CD4-positive, CD25-positive, alpha-beta regulatory T cell (primary cell): ENCODE data around the gene ZNF205. TPM values are rescaled to one million over a fixed set of nuclear protein-coding genes. Genes with fewer than 3 reads are reported as not detected.

Source experiments
- ATAC-seq, 2 donors: fragments of 150-1000 bp; cut with Tn5 transposase; one replicate each; pipeline ENCODE4 v1.10.0; 2021; ENCODE audit warnings: low read depth in 2 of 2, moderate number of reproducible peaks in 2 of 2, moderate library complexity in 1 of 2
- DNase-seq, 3 donors: peaks; one replicate each; pipeline versions ENCODE4 v3.0.0 to v3.0.0-alpha.2; 2012 to 2022; ENCODE audit warnings: mixed read lengths in 1 of 3
- H3K27ac ChIP-seq: one replicate; pipeline ENCODE4 v1.7.0; 2013; ENCODE audit warnings: mild to moderate bottlenecking, low read length; ENCODE audit not compliant: insufficient read depth, poor library complexity, severe bottlenecking
- H3K27me3 ChIP-seq: one replicate; pipeline ENCODE4 v1.7.0; 2013; ENCODE audit warnings: low read length; ENCODE audit not compliant: control insufficient read depth, insufficient read depth
- H3K36me3 ChIP-seq: one replicate; pipeline ENCODE4 v1.7.0; 2013; ENCODE audit warnings: mild to moderate bottlenecking, low read length, moderate library complexity; ENCODE audit not compliant: control insufficient read depth, insufficient read depth
- H3K4me1 ChIP-seq: 2 replicates; pipeline ENCODE4 v1.7.0; 2013; ENCODE audit warnings: mild to moderate bottlenecking, low read length; ENCODE audit not compliant: insufficient read depth, control insufficient read depth, poor library complexity, severe bottlenecking
- H3K4me3 ChIP-seq: one replicate; pipeline ENCODE4 v1.7.0; 2013; ENCODE audit warnings: low read depth, mild to moderate bottlenecking, low read length, moderate library complexity
- H3K9me3 ChIP-seq, 2 experiments: 1 replicate in 1 of 2; 2 replicates in 1 of 2; pipeline ENCODE4 v1.7.0; 2013; ENCODE audit warnings: low read length in 2 of 2, mild to moderate bottlenecking in 1 of 2, moderate library complexity in 1 of 2; ENCODE audit not compliant: control insufficient read depth in 2 of 2
- H3K27ac Mint-ChIP-seq, 3 donors: one replicate each; pipeline ENCODE4 v1.8.0; 2020 to 2022; ENCODE audit warnings: mild to moderate bottlenecking in 3 of 3, mixed read lengths in 3 of 3, moderate library complexity in 2 of 3
- H3K27me3 Mint-ChIP-seq: one replicate; pipeline ENCODE4 v1.8.0; 2022; ENCODE audit warnings: mild to moderate bottlenecking, mixed read lengths
- H3K36me3 Mint-ChIP-seq: one replicate; pipeline ENCODE4 v1.8.0; 2020; ENCODE audit warnings: mixed read lengths
- H3K4me1 Mint-ChIP-seq, 4 donors: one replicate each; pipeline ENCODE4 v1.8.0; 2020 to 2022; ENCODE audit warnings: mixed read lengths in 4 of 4, mild to moderate bottlenecking in 1 of 4
- H3K4me3 Mint-ChIP-seq, 4 donors: one replicate each; pipeline ENCODE4 v1.8.0; 2020 to 2022; ENCODE audit warnings: mild to moderate bottlenecking in 4 of 4, mixed read lengths in 4 of 4, moderate library complexity in 3 of 4
- H3K9me3 Mint-ChIP-seq, 7 donors: one replicate each; pipeline ENCODE4 v1.8.0; 2020 to 2022; ENCODE audit warnings: mixed read lengths in 7 of 7, mild to moderate bottlenecking in 3 of 7, moderate library complexity in 2 of 7
- polyA plus RNA-seq, 4 donors: library from polyadenylated mRNA; unstranded; fragments of 300-500 nt; fragmentation: Illumina TruSeq; gene quantifications; one replicate each; pipeline ENCODE4 v1.2.3, GENCODE V29; 2021
- total RNA-seq: library from RNA; stranded (reverse); gene quantifications from one replicate; pipeline ENCODE4 v1.2.3, GENCODE V29; 2022

Gene ZNF205
- not detected for total RNA-seq
- not detected for polyA plus RNA-seq

DNA sequence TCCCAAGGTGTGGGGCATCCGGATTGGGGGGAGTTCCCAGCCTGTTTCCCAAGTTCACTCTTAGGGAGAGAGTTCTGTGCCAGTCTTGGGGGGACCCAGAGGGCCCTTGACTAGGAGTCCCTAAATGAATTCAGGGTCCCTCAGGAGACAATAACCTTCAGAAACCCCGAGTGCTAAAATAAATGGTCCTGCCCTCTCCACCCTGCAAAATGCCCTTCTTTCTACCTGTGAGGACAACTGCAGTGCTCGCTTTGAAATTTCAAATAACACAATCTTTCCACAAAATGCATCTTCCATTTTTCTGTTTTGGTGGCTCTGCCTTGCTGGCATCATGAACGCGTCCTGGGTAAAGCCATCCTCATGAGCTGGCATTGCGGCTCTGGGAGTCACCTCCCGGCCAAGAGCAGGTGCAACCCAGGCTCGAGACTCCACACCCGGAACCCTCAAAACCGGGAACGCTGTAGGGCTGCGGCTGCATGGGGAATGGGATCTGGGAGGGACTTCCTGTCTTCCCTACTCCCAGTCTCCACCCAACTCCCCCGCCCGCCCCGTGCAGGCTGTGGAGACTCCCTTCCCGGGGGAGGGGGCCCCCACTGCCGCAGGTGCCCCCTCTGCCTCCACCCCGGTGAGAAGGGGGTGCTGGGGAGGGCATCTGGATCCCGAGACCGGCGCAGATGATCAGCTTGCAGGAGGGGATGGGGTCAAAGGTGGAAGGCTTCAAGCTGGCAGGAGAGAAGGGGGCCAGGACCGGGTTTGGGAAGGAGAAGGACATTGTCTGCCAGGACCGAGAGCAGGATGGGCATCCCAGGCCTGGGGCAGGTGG, at the start of gene ZNF205:
TSS of gene ZNF205 (plus strand) at position 529 of the 823 bp plus-strand sequence. CDS start 845 bp downstream, outside the sequence.
- H3K9me3 Mint-ChIP-seq = no peaks in the 10 kb centered on the region
- H3K27ac Mint-ChIP-seq = peak within 1 kb of the TSS in 1 of 3 donors; percentile 63
- H3K4me1 Mint-ChIP-seq = peaks cover 1 to 6% (median 3%) of the 10 kb centered on the region in 4 donors
- H3K27me3 Mint-ChIP-seq = peaks cover 10% of the 10 kb centered on the region
- Histone ChIP-seq H3K9me3 (no peaks in the 10 kb centered on the region), H3K27ac (no peak within 1 kb of the TSS), H3K27me3 (no peaks in the 10 kb centered on the region), H3K4me1 (peaks cover 3% of the 10 kb centered on the region), H3K4me3 (no peak within 1 kb of the TSS), H3K36me3 (no peaks in the 10 kb centered on the region)
- peak within 1 kb of the TSS in 2 of 4 donors; percentile 21 to 35 for H3K4me3 Mint-ChIP-seq
- peaks cover 5% of the 10 kb centered on the region for H3K36me3 Mint-ChIP-seq
- DNase-seq (no peak), ATAC-seq (no peak)

DNA sequence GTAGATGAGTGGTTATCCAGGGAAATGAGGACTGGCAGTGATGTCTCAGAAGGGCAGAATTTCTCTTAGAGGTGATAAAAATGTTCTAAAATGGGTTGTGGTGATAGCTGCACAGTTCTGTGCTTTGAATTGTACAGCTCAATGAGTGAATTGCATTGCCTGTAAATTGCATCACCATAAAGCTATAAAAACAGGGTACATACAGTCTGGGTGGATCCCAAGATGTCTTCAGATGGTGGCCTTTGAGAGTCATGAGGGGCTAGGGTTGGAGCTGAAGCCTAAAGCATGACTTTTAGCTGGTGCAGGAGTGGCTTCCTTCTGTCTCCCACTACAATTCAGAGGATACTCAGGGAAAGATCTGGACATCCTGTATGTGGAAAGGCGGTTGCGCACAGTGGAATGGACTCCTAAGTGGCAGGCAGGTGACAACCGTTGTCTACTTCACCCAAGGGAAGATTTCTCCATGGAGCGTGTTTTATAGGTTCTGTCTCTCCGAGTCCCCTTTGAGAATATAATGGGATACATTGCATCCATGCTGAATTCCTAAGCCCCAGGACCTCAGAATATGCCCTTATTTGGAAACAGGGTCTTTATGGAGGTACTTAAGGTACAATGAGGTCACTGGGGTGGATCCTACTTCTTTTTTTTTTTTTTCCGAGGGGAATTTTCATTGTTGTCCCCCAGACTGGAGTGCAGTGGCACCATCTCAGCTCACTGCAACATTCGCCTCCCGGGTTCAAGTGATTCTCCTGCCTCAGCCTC, 48.6 kb upstream of the ZNF205 start:
- Histone ChIP-seq H3K4me3 (no peak overlapping the region), H3K9me3 (no peaks in the 10 kb centered on the region), H3K36me3 (peaks cover 15% of the 10 kb centered on the region), H3K4me1 (peaks cover 67% of the 10 kb centered on the region), H3K27me3 (no peaks in the 10 kb centered on the region), H3K27ac (peak overlapping the region; percentile 96)
- Mint-ChIP-seq H3K27me3 (no peaks in the 10 kb centered on the region), H3K27ac (peak overlapping the region; percentile 88 to 100 (median 99)), H3K9me3 (peaks cover 0 to 2% (median 0%) of the 10 kb centered on the region in 7 donors), H3K36me3 (peaks cover 22% of the 10 kb centered on the region), H3K4me3 (peak overlapping the region; percentile 99 to 100 (median 100)), H3K4me1 (peaks cover 4 to 64% (median 33%) of the 10 kb centered on the region in 4 donors)
- no peak for DNase-seq
- no peak for ATAC-seq

DNA sequence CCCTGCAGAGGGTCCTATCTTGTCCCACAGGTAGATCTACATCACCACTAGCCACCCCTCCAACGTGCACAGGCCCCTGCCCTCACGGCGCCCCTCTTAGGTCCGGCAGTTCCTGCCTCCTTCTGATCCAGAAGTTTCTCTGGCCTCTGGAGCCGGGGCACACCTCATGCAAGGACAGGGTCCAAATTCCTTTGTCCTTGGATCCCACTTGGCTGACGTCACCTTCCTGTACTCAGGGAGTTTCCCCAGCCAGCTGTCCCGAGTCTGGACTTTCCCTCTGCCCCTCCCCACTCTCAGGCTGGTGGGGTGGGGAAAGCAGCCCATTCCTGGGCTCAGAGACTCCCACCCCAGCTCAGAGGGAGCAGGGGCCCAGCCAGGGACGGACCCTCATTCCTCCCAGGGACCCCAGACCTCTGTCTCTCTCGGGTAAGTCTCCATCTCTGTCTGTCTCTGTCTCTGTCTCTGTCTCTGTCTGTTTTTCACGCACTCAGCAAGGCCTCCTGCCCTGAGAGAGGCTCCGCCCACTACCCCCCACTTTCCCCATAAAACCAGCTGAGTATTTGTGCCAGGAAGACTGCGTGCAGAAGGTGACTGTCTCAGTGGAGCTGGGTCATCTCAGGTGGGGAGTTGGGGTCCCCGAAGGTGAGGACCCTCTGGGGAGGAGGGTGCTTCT, 47.2 kb upstream of the ZNF205 start, which contains the start of gene IL32:
TSS of gene IL32 (plus strand) at position 572 of the 673 bp plus-strand sequence. CDS start 172 bp downstream, outside the sequence.
- Histone ChIP-seq H3K9me3 (no peaks in the 10 kb centered on the region), H3K36me3 (peaks cover 26% of the 10 kb centered on the region), H3K4me1 (peaks cover 72% of the 10 kb centered on the region), H3K27ac (peak within 1 kb of the TSS; percentile 96), H3K4me3 (peak within 1 kb of the TSS; percentile 95), H3K27me3 (no peaks in the 10 kb centered on the region)
- Mint-ChIP-seq H3K27me3 (no peaks in the 10 kb centered on the region), H3K36me3 (peaks cover 33% of the 10 kb centered on the region), H3K4me1 (peaks cover 9 to 69% (median 37%) of the 10 kb centered on the region in 4 donors), H3K27ac (peak within 1 kb of the TSS; percentile 99 to 100 (median 100)), H3K9me3 (peaks cover 0 to 2% (median 0%) of the 10 kb centered on the region in 7 donors), H3K4me3 (peak within 1 kb of the TSS; percentile 99 to 100 (median 100))
- DNase-seq = peak; percentile 64 to 92 (median 65)
- peak; percentile 59 to 67 for ATAC-seq

DNA sequence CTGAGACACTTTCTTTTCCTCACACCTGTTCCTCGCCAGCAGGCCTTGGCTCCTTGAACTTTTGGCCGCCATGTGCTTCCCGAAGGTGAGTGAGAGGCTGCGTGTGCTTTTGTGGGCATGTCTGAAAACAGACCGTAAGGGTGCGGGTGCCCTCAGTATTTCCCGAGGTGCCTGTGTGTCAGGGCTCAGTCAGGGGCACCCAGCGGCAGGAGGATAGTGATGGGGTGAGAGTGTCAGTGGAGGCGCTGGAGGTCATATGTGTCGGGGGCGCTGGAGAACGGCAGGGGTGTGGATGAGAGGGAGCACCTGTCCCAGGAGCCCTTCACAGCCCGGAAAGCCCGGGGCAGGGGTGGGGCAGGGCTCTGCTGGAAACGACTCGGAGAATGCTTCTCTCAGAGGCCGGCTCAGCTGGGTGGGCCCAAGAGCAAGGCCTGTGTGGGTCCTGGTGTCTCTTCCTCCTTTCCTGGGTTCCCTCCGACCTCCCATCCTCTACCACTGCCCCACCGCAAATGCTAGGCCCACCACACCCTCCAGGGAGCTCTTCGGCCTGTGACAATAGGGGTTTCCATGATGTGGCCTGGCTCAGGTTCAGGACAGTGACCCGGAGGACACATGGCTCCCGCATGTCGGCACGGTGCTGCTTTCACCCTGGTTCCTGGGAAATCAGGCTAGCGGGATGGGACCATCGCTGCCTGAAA, 46.5 kb upstream of the ZNF205 start:
- Histone ChIP-seq H3K36me3 (peaks cover 26% of the 10 kb centered on the region), H3K4me1 (peaks cover 77% of the 10 kb centered on the region), H3K9me3 (no peaks in the 10 kb centered on the region), H3K4me3 (peak overlapping the region; percentile 95), H3K27ac (peak overlapping the region; percentile 96), H3K27me3 (no peaks in the 10 kb centered on the region)
- Mint-ChIP-seq H3K36me3 (peaks cover 35% of the 10 kb centered on the region), H3K27ac (peak overlapping the region; percentile 99 to 100 (median 100)), H3K4me1 (peaks cover 9 to 70% (median 37%) of the 10 kb centered on the region in 4 donors), H3K27me3 (no peaks in the 10 kb centered on the region), H3K9me3 (peaks cover 0 to 2% (median 0%) of the 10 kb centered on the region in 7 donors), H3K4me3 (peak overlapping the region; percentile 99 to 100 (median 100))
- DNase-seq (no peak), ATAC-seq (peak; percentile 22 to 23)

DNA sequence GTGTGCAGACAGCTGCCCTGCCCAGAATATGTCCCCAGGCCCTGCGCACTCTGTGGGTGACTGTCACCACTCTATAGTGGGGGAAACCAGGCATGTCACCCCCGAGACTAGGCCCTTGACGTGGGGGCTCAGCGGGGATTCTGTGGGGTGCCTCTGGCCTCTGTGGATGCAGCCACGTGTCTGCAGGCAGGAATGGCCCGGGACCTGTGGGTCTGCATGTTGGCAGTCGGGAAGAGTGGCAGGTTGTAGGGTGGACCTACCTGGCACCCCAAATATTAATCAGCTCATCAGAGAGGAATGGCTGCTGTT, 46.0 kb upstream of the ZNF205 start:
- no peak for ATAC-seq
- peak overlapping the region; percentile 96 for H3K27ac ChIP-seq
- H3K9me3 Mint-ChIP-seq = peaks cover 0 to 2% (median 0%) of the 10 kb centered on the region in 7 donors
- H3K36me3 ChIP-seq = peaks cover 26% of the 10 kb centered on the region
- H3K4me1 Mint-ChIP-seq = peaks cover 9 to 75% (median 42%) of the 10 kb centered on the region in 4 donors
- peaks cover 82% of the 10 kb centered on the region for H3K4me1 ChIP-seq
- H3K4me3 ChIP-seq = peak overlapping the region; percentile 95
- H3K4me3 Mint-ChIP-seq = peak overlapping the region; percentile 99 to 100 (median 100)
- no peaks in the 10 kb centered on the region for H3K27me3 ChIP-seq
- H3K27me3 Mint-ChIP-seq = no peaks in the 10 kb centered on the region
- no peaks in the 10 kb centered on the region for H3K9me3 ChIP-seq
- peak in 1 of 3 donors; percentile 33 for DNase-seq
- H3K36me3 Mint-ChIP-seq = peaks cover 35% of the 10 kb centered on the region
- H3K27ac Mint-ChIP-seq = peak overlapping the region; percentile 99 to 100 (median 100)

DNA sequence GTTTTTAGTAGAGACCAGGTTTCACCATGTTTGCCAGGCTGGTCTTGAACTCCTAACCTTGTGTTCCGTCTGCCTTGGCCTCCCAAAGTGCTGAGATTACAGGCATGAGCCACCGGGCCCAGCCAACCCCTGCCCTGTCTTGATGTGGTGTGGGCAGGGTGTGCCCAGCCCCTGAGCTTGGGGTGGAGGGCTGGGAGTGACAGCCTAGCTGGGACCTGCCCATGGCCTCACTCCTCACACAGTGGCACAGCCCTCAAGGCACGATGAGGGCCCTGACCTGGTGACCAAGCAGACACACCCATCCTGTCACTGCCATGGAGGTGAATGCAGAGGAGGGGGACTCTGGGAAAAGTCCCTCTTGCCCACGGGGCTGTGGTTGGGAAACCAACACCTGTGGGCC, 43.9 kb upstream of the ZNF205 start:
- peaks cover 26% of the 10 kb centered on the region for H3K36me3 ChIP-seq
- peaks cover 35% of the 10 kb centered on the region for H3K36me3 Mint-ChIP-seq
- H3K9me3 Mint-ChIP-seq = peaks cover 0 to 2% (median 0%) of the 10 kb centered on the region in 7 donors
- peaks cover 4% of the 10 kb centered on the region for H3K27me3 Mint-ChIP-seq
- no peaks in the 10 kb centered on the region for H3K27me3 ChIP-seq
- peak overlapping the region; percentile 87 for H3K4me3 ChIP-seq
- H3K27ac Mint-ChIP-seq = peak overlapping the region; percentile 98 to 99 (median 98)
- DNase-seq (peak in 1 of 3 donors; percentile 82), ATAC-seq (no peak)
- H3K9me3 ChIP-seq = no peaks in the 10 kb centered on the region
- H3K4me1 ChIP-seq = peaks cover 90% of the 10 kb centered on the region
- peaks cover 5 to 78% (median 46%) of the 10 kb centered on the region in 4 donors for H3K4me1 Mint-ChIP-seq
- H3K27ac ChIP-seq = peak overlapping the region; percentile 96
- H3K4me3 Mint-ChIP-seq = peak overlapping the region; percentile 98 to 100 (median 99)
